GM18508 (cell line): ENCODE measurements around the gene ZBTB7C.
"Not testable (repeated sequence)": the region's sequence is repeated elsewhere in the genome, so short reads cannot be mapped to it uniquely, and the experiment has no call there.

ENCODE experiments used
- ATAC-seq: cut with Tn5 transposase; IDR thresholded peaks from one replicate; pipeline ENCODE4 v1.9.1; 2021; ENCODE audit warnings: moderate number of reproducible peaks; ENCODE audit not compliant: insufficient read depth, unreplicated experiment

The ZBTB7C gene

DNA sequence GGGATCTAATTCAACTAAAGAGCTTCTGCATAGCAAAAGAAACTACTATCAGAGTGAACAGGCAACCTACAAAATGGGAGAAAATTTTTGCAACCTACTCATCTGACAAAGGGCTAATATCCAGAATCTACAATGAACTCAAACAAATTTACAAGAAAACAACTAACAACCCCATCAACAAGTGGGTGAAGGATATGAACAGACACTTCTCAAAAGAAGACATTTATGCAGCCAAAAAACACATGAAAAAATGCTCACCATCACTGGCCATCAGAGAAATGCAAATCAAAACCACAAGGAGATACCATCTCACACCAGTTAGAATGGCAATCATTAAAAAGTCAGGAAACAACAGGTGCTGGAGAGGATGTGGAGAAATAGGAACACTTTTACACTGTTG, 127.7 kb downstream of the ZBTB7C start:
- ATAC-seq: not testable (repeated sequence)

DNA sequence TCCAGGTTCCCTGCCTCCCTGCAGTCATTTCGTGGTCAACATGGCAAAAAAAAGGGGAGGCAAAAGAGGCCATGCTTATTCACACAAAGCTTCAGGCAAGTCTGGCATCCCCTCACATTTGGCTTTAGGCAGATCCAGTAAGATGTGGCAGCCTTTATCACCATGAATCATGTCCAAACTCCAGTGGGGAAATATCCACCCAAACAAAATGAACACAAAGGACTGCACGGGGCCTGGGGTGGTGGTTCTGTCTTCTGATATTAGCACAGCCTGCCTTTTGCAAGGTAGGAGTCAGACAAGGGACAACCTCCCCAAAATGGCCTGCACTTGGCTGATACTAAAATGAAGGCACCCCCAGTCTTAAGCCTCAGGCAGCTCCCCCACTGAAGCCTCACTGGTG, 129.9 kb downstream of the ZBTB7C start:
- ATAC-seq: no peak

DNA sequence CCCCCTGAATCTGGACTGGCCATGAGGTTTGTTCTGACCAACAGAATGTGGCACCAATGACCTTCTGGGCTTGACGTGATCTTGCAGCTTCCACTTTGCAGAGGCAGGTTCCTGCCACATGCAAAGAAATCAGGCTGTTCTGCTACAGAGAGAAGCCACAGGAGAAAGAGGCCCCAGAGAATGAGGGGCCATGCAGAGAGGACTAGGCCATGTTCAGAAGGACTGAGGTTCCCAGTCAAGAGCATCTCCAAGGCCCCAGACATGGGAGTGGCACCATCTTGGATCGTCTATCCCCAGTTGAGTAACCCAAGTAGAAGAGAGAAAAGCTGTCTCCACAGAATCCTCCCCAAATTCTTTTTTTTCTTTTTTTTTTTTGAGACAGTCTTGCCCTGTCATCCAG, 131.1 kb downstream of the ZBTB7C start:
- no peak for ATAC-seq

DNA sequence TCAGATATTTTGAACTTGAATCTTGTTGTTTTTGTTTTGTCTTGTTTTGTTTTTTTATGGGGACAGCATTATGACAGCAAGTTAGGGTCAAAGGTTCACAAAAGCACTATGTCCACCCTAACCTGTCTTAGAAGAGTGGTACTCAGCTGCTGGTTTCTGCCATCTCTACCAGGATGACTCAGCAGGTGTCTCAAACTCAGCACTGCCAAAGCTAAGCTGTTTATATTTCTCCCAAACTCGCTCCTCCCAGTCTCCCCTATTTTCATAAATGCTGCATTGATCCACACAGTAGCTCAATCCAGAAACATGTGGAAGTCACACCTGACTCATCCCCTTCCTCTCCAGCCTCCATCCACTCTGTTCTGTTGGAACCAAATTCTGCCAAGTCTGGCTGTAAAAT, 134.9 kb downstream of the ZBTB7C start:
- ATAC-seq: no peak

DNA sequence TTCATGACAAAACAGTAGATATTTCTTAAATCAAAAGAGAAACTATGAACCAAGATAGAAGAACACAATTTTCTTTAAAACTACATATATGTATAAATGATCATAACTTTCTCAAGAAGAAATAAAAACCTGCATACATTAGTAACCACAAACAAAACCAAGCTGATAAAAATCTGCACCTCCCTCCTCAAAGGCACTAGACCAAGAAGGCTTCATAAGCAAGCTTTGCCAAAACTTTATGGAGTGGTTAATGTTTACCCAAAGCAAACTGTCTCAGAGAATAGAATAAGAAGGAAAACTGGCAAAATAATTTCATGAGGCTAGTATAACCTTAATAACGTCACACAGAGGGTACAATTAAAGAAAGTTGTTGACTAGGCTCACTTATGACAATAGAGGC, 138.3 kb downstream of the ZBTB7C start:
- no peak for ATAC-seq

DNA sequence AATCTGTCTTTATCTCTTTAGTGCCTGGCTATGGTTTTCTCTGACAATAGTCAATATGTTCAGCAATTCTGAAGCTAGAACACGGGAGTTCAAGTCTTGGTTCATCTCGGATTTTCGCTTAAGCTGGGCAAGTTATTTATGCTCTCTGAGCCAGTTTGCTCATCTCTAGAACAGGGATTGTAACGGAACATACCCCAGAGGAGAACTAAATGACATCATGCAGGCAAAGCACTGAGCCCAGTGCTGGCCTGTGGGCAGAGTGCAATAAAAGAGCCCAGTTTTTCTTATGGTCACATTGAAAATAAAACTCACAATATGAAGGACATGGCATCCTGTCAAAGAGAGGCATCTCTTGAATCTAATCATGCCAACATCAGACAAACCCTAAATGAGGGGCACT, 143.9 kb downstream of the ZBTB7C start:
- ATAC-seq: no peak

DNA sequence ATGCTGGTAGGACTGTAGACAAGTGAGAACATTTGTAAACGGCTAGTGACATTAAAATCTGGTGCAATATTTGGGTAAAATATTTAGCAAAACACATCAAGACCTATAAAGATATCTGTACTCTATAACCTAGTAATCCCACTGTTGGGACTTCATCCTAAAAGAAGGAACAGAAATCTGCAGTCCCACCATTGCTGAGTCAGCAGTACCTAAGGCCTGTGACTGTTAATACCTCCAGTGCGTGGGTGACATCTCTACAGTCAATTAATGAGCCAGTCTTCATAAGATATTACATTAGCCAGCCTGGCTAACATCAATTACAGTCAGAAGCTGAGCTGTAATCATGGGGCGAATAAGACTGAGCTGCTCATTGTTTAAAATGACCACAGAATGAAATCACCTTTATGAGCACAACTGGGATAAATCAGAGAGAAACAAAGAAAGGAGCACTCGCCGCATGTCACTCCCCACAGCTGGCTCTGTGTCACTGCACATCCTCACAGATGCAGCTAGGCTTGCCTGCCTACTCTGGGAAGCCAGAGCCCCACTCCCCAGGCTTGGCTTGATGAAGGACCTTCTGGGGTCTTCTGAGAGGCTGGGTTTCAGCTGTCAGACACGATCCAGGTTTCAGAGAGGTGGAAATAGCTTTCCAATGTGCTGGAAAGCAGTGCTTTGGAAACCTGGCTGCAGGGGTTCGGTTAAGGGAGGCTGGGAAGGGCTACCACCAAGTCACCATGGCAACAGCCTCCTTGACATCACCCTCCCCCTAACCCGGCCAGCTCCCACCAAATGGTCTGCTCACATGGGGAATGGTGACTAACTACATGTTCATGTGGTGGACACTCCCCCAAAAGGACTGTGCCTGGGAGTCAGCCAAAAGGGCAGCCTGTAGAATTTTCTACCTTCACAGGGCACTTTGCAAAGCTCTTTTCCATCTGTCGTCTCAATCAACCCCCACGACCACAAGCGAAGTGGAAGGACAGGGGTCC, 145.0 kb downstream of the ZBTB7C start:
- ATAC-seq: no peak

DNA sequence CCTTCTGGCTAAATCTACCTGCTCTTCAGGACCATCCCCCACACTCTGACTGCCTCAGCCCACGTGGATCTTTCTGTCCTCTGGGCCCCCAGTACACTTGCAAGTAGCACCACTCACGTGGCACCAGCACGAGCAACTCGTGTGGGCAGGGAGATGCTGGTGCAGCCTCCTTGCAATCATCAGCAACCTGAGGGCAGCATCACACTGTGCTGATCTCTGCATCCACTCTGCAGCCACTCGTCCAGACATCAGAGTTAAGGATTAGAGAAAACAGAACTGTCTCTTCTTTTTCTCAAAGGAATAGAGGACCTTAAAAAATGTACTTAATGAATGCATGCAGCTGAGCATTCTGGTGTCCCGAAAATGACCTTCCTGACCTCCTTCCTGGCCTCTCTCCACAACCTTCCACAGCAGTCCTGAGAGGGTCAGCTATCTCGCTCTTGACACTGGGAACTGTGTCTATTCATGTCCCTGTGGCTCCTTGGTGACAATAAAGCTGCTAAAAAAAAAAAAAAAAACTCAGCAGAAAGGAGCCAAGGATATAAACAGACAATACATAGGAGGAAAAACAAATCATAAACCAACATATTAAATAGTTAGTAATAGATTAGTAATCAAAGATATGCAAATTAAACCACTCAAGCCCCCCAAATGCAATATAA, 145.9 kb downstream of the ZBTB7C start:
- no peak for ATAC-seq

DNA sequence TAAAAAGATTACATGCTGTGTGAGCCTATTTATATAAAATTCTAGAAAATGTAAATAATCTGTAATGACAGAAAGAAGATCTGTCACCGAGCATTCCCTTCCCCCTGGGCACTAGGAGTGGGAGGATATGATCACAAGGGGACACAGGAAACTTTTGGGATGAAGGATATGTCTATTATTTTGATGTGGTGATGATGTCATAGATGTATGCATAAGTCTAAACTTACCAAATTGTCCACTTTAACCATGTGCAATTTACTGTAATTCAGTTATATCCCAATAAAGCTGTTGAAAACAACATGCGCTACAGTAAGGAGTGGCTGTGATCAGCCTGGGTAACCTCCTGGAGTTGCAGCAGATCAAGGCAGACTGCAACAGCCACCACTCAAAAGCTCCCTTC, 148.9 kb downstream of the ZBTB7C start:
- no peak for ATAC-seq

DNA sequence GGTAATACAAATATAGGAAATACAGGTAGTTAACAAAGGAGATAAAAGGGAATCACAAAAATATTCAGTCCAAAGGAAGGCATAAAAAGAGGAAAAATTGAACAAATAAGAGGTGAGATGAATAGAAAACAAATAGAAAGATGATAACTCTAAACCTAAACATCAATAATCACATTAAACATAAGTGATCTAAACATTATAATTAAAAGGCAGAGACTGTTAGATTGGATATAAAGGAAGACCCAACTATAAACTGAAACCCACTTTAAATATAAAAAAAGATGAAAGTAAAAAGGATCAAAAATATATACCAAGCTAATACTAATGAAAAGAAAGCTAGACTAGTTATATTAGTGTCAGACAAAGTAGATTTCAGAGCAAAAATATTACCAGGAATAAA, 152.3 kb downstream of the ZBTB7C start:
- no peak for ATAC-seq

DNA sequence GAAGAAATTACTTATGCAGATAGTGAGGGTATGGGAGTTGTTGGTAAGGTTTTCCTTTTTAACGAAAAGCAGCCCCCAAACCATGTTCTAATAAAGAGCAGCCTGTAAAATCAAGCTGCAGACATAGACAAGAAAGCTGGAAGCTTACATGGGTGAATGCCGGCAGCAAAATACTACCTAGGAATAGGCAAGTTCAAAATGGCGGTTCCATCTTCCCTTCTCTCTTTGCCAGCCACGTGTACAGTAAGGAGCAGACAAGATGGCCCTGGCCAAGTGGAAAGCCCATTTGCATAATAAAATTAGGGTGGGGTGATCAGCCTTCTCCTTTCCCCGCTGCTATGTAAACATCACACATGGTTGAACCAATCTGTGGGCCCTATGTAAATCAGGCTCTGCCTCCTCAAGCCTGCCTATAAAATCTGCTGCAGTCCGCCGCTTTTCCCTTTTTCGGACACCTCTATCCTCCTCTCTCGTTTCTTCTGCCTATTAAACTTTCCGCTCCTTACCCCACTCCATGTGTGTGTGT, 155.0 kb downstream of the ZBTB7C start:
- no peak for ATAC-seq

DNA sequence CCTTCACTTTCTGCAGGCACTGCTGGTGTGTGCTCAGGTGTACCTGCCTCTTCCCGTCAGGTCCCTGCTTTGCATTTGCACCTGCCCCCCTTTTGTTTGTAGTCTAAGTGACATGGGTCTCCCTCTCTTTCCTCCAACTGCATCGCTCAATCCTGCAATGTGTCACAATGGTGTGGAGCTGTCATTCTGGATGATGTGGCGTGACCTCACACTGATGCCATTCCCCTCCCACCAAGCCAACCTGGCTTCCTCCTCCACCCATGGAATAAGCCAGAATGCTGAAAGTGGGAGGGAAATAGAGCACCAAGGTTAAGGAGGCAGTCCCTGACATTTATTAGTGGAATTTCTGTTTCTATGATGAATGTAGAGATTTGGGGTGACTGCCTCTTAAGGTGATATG, 156.7 kb downstream of the ZBTB7C start:
- ATAC-seq: no peak

DNA sequence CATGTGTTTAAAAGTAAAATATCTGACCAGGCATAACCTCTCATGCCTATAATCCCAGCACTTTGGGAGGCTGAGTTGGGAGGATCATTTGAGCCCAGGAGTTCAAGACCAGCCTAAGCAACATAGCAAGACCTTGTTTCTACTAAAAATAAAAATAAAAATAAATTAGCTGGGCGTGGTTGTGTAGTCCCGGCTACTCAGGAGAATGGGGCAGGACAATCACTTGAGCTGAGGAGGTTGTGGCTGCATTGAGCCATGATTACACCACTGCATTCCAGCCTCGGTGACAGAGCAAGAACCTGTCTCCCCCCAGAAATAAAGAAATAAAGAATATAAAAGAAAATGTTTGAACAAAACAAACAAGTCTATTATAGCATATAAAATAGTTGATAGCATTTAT, 158.3 kb downstream of the ZBTB7C start:
- no peak for ATAC-seq

DNA sequence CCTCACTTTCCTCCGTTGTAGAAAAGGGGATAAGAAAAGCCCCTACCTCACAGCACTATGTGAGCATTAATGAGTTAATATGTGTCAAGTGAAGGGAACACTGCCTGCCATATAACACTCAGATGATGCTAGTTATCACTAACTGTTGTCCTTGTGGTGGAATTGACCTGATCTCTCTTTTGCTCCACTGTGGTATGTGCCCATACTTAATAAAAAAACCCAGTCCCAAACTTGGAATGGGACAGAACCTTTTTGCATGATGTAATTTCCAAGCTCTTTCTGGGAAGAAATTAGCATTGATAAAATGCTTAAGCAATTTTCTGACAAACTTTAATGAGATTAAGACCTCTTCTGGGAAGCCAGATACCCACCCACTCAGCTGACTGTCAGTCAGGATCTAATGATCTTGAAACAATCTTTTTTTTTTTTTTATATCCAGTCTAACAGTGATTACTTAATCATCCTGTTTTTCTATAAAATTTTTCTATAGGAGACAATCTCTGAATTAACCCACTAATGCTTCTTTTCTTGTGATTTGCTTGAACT, 158.7 kb downstream of the ZBTB7C start:
- ATAC-seq: no peak

DNA sequence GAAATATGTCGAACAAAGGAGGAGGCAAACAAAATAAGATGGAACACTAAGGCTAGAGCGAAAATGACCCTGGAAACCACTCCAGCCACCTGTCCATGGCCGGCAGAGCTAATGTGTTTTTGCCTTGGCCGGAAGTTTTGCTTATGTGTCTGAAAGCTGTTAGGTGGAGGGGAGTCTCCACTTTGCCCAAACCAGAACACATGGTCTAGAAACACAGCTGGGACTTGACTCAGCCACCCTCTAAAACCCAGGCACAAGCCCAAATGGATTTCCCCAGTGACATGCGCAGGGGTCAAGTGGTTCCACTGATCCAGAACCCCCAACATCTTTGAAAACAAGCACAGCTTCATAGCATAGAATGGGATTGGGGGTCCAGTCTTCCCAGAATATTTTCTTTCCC, 159.3 kb downstream of the ZBTB7C start:
- ATAC-seq: no peak

DNA sequence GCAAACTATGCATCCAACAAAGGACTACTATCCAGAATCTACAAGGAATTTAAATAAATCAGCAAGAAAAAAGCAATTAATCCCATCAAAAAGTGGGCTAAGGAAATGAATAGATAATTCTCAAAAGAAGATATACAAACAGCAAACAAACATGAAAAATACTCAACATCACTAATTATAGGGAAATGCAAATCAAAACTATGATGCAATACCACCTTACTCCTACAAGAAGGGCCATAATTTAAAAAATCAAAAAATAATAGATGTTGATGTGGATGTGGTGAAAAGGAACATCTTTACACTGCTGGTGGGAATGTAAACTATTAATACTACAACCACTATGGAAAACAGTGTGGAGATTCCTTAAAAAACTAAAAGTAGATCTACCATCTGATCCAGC, 164.7 kb downstream of the ZBTB7C start:
- ATAC-seq: no peak

DNA sequence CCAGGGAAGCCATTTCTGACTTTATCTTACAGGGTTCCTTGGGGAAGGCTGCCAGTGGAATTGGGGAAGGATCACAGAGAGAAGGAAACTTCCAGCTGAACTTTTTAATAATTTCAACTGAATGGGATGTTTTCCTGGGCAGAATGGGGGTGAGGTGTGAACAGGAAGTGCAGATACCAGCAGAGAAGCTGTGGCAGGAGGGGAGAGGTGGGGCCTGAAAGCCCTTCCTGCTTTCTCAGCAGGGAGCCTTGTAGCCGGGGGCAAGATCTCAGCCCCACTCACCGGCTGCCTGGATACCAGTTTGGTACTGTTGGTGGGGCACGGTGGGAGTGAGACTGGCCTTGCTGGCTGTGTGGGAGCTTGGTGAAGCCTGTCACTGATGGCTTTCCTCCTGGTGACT, 170.5 kb downstream of the ZBTB7C start:
- no peak for ATAC-seq

DNA sequence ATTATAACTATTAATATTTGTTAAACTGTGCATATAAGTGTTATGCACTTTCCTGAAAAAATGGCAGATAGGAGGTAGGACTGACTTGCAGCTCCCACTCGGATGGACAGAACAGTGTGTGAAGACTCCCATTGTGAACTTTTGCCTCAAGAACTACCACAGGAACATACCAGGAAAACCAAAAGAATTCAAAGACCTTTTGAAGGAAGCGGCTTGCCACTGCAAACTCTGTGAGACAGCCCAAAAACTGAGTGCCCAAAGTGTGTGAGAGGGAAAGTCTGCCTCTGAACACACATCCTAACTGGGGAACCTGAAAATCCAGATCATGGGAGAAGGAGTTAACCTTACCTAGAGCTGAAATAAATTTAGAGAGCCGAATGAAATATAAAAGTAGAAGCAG, 171.0 kb downstream of the ZBTB7C start:
- ATAC-seq: no peak

DNA sequence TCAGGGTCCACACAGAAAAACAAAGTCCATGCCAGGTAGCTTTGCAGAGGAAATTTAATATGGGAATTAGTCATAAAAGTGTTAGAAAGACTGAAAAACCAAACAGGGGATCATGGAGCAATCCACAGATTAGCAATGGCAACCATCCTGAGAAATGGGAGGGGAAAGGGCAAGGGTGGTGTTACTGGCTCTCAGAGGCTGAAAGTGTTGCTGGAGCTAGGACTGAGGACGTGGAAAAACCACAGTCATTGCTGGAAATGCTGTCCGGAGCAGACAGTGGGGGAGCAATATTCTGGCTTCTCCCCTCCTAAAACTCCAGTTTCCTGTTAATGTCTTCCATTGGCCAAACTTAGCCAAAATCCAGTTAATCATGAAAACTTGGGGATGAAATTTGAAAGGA, 172.4 kb downstream of the ZBTB7C start:
- ATAC-seq: no peak

DNA sequence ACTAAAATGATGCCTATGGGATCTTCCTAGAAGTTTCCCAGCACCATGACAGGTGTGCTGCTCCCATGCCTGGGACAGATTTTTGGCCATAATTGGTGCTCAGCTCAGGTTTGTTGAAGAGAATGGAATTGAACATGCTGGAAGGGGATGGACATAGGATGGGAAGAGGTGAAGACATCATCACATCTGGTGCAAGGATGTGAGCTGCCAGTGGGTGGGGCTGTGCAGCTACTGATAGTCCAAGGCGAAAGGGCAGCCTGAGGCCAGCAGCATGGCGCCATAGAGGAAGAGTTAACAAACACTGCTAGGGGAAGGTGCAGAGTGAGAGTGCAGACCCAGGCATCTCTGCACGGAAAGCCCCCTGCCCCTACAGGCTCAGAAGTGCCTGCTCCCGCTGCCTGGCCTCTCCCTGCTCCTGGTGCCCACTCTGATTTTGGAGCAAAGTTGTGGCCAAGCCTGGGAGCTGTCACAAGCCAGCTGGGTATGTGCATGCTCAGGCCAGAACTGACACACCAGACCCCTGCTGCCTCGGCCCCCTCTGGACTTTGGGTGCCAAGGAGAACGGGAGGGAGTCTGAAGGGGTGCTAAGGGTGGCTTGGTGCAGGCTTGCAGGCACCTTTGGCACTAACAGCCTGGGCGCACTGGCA, 178.6 kb downstream of the ZBTB7C start:
- no peak for ATAC-seq

DNA sequence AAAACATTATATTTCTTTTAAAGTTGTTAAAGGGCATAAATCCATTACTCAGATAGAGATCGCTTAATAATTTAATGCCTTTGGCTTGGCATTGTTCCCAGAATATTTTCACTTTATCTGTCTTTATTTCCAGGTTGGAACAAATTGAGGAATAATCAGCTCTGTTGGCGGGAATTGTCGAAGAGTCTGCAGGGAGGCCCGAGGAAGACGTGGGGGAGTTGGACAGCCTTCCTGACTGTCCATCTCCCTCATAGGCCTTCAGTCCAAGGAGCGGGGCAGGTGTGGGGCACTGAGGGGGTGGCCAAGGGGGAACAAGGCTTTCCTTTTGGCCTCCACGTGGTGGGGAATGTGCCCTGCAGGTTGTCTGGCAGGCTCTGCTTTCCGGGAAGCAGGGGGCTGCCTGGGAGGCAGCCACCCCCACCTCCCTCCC, 179.6 kb downstream of the ZBTB7C start:
- ATAC-seq: no peak
